EL (cell line): ENCODE data around the gene CLDN6.
"Not testable (repeated sequence)": the region's sequence is repeated elsewhere in the genome, so short reads cannot be mapped to it uniquely, and the experiment has no call there.

Experiments used
- DNase-seq: peaks from one replicate; pipeline ENCODE4 v3.0.0-alpha.2; 2016

The CLDN6 gene, protein sequence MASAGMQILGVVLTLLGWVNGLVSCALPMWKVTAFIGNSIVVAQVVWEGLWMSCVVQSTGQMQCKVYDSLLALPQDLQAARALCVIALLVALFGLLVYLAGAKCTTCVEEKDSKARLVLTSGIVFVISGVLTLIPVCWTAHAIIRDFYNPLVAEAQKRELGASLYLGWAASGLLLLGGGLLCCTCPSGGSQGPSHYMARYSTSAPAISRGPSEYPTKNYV

GRCh38 chr16:3017794-3018506, at the start of gene CLDN6:
Gene CLDN6, minus strand, starts transcription at chr16:3018183. Its CDS starts 2,162 bp downstream, at chr16:3016021.
- no peak for DNase-seq

GRCh38 chr16:3066440-3066748, 48.4 kb upstream of the CLDN6 start:
- no peak for DNase-seq

GRCh38 chr16:3065742-3066439, 47.9 kb upstream of the CLDN6 start:
- no peak for DNase-seq

- peak; percentile 84 for DNase-seq
Measured at GRCh38 chr16:3065069-3065741, 47.2 kb upstream of the CLDN6 start, which contains the start of gene IL32. Gene IL32, plus strand, starts transcription at chr16:3065640. Its CDS starts 172 bp downstream, at chr16:3065812.

DNA sequence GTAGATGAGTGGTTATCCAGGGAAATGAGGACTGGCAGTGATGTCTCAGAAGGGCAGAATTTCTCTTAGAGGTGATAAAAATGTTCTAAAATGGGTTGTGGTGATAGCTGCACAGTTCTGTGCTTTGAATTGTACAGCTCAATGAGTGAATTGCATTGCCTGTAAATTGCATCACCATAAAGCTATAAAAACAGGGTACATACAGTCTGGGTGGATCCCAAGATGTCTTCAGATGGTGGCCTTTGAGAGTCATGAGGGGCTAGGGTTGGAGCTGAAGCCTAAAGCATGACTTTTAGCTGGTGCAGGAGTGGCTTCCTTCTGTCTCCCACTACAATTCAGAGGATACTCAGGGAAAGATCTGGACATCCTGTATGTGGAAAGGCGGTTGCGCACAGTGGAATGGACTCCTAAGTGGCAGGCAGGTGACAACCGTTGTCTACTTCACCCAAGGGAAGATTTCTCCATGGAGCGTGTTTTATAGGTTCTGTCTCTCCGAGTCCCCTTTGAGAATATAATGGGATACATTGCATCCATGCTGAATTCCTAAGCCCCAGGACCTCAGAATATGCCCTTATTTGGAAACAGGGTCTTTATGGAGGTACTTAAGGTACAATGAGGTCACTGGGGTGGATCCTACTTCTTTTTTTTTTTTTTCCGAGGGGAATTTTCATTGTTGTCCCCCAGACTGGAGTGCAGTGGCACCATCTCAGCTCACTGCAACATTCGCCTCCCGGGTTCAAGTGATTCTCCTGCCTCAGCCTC, 45.8 kb upstream of the CLDN6 start:
- DNase-seq: no peak

DNA sequence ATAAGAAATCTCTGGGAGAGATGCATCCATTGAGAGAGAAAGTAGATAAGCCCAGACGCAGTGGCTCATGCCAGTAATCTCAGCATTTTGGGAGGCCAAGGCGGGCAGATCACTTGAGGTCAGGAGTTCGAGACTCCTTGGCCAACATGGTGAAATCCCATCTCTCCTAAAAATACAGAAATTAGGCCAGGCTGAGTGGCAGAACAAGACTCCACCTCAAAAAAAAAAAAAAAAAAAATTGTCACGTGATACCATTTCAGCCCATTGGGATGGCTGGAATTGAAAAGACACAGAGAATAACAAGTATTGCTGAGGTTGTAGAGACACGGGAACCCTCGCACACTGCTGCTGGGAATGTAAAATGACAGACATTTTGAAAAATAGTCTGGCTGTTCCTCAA, 44.6 kb upstream of the CLDN6 start:
- no peak for DNase-seq

GRCh38 chr16:3060339-3061127, 42.5 kb upstream of the CLDN6 start:
- DNase-seq: no peak

DNA sequence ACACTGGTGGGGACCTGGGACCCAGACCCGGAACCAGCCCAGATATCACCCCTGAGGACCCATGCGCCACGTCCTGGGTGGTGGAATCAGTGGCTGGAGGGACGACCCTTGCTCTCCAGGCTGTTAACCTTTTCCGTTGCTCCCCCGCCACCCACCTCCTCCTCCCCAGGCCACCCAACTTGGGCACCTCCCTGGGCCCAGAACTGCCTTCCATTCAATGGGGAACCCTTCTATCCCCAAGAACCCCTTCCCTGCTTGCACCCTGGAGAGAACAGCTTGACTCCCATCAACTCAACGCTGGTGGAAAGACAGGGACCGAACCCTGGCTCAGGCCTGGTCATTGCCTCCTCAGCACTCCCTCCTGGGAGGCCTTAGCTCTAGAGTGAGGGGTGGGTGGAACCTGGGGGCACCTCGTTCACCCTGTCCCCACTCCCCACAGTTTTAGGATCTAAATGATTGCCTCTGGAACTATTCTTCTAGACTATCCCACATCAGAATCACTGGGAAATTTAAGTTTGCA, 41.8 kb upstream of the CLDN6 start:
- no peak for DNase-seq

DNA sequence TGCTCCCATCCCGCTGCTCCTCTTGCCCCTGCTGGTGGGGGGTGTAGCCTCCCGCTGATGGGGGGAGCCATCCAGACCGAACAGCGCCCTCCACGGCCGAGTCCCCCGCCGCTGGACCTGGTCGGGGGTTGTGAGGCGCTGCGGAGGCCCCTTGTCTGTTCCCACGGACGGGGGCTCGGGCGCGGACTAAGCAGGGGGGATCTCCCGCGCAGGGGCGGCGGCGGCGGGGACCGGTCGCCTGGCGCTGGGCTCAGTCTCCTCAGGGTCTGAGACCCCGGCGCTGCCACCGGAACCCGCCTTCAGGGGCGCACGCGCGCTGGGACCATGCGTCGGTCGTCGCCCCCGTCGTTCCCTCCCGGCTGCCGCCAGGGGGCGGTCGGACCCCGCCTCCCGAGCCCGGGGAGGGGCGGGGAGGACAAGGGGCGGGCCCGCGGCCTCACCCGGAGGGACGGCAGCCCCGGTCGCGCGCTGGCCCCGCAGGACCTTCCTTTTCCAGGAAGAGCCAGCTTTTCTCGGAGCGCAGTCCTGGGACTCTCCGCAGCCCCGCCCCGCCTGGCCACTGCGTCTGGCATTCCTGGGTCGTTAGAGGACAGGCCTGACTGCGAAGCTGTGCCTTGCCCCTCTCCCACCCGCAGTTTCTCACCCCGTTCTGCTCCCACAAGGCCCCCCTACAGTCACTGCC, 41.2 kb upstream of the CLDN6 start:
- peak; percentile 92 for DNase-seq

DNA sequence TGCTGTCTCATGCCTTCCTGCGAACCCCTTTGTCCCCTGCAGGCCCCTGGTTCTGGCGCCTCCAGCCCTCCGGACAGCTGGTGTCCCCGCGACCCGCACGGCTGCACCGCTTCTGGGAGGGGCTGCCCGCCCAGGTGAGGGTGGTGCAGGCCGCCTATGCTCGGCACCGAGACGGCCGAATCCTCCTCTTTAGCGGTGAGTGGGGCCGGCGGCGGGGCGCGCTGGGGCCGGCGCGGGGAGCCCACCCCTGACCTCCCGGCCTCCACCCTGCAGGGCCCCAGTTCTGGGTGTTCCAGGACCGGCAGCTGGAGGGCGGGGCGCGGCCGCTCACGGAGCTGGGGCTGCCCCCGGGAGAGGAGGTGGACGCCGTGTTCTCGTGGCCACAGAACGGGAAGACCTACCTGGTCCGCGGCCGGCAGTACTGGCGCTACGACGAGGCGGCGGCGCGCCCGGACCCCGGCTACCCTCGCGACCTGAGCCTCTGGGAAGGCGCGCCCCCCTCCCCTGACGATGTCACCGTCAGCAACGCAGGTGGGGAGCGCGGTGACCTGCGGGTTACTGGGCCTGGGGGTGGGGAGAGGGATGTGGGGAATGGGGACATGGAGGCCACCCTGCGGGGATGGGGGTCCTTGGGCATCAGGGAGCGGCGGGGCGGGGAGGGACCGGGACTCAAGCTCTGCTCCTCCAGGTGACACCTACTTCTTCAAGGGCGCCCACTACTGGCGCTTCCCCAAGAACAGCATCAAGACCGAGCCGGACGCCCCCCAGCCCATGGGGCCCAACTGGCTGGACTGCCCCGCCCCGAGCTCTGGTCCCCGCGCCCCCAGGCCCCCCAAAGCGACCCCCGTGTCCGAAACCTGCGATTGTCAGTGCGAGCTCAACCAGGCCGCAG, 40.4 kb upstream of the CLDN6 start:
- peak; percentile 41 for DNase-seq

- DNase-seq: no peak
Measured at GRCh38 chr16:3057181-3058138, 39.5 kb upstream of the CLDN6 start.

DNA sequence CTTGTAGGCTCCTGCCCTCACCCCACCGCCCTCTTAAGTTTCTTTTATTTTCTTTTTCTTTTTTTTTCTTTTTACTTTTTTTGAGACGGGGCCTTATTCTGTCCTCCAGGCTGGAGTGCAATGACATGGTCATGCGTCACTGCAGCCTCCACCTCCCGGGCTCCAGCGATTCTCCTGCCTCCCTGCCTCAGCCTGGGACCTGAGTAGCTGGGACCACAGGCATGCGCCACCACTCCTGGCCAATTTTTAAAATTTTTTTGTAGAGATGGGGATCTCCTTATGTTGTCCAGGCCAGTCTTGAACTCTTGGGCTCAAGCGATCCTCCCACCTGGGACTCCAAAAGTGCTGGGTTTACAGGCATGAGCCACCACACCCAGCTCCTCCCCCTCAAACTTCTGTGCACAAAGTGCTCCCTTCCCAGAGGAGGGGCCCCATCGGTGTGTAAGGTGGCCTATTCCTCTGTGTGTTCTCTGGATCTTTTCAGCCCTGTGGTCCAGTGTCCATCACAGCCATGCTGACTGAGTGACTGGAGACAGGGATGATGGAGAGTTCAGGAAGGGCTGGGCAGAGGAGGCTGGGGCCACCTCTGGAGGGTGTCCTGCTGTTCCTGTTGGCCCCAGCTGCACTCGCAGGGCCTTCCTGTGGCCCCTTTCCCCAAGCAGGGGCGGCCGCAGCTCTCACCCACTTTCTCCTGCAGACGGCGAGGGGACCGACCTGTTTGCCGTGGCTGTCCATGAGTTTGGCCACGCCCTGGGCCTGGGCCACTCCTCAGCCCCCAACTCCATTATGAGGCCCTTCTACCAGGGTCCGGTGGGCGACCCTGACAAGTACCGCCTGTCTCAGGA, 38.6 kb upstream of the CLDN6 start:
- DNase-seq: no peak

DNA sequence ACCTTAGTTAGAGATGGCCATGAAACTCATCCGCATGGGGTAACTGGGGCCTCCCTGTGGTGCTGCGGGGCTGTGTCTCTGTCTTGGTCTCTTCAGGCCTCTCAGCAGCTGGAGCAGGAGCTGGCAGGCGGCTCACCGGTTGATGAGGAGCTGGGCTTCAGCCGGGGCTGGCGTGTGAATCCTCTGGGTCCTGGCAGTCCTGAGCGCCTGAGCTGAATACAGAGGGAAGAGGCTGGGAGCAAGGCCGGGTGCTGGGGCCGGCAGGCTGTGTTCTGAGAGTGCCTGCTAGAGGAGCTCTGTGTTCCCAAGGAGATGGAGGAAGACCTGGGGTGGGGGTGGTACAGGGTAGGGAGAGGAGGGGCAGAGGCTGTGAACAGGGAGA, 37.7 kb upstream of the CLDN6 start:
- not testable (repeated sequence) for DNase-seq

DNA sequence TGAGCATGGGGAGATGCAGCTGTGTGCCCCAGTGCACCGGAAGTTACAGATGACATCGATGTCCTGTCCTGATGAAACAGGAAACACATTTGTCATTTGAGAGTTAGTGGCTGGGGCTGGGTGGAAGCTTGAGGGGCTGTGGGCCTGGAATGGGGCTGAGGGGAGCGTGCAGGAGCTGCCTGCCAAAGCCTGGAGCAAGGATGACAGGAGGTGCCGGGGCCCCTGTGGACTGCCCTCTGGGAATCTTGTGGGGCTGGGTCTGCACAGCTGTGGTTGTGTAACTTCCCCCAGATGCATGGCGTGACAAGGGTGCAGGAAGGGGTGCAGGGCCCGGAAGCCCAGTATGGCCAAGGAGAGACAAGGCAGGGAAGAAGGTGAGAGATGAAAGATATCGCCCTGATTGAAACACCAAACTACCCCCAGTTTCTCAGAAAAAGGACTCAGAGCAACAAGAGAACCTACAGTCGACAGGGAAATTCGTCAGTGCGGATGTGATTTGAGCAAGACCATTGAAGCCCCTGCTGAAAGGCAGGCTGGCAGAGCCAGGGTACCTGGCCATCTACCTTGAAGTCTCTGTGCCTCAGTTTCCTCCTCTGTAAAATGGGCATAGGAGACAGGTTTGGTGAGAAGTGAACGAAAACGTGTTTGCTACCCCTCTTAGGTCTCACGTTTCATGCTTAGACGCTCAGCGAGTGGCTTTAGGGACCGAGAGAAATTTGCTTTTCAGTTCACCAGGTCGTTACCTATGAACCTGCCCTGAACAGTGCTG, 37.2 kb upstream of the CLDN6 start:
- no peak for DNase-seq

DNA sequence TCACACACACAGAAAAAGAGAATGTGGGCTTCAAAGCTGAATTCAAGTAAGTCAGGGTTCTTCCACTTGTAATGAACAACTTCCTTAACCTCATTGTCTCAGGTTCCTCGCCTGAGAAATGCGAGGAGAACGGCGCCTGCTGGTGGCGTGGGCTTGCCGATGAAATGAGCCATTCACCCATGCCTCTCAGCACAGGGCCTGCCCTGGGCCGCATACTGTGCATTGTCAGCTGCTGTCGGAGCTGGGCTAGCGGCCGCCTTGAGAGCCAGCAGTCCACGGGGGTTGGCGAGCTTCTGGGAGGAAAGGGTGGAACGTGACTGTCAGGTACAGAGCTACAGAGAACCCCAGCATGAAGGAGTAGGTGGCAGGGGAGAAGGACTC, 35.3 kb upstream of the CLDN6 start:
- DNase-seq: not testable (repeated sequence)

DNA sequence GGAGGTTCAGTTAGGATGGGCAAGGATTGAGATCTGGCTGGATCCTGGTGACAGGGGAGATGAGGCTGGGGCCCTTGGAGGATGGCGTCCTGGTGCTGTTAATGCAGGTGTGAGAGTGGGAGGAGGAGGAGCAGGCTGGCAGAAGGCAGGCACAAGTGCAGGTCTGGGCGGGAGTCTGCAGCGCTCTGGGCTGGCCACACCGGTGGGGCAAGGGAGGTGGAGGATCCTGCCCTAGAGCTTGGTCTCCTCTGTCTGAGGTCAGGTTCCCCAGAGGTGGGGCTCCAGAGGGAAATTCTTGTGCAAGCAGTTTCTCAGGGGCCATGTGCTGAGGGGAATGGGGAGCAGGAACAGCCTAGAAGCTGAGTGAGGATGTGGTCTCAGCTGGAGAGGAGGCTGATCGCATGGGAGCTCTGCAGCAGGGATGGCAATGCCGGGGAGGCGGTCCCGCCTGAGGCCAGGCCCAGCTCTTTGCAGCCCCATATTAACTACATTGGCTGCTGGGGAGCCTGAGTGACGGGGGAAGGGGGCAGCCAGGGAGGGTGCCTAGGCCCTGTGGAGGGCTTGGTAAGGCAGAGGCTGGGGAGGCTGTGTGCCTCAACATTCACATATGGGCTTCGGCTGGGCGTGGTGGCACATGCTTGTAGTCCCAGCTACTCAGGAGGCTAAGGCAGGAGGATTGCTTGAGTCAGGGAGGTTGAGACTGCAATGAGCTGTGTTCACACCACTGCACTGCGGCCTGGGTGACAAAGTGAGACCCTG, 34.8 kb upstream of the CLDN6 start:
- not testable (repeated sequence) for DNase-seq
